GM12892 (cell line): Measurements from ENCODE around the gene TANGO2.

Source experiments
- POLR2A ChIP-seq: IDR thresholded peaks from 2 replicates; pipeline ENCODE4 v1.6.1; 2011; ENCODE audit warnings: low read depth, low read length, control low read depth
- POLR2AphosphoS5 ChIP-seq: IDR thresholded peaks from 2 replicates; pipeline ENCODE4 v1.6.1; 2011; ENCODE audit warnings: low read depth, low read length, control low read depth

GRCh38 chr22:20087319-20088262, 66.7 kb downstream of the TANGO2 start:
- TF ChIP-seq POLR2AphosphoS5 (no peak), POLR2A (no peak)
